ENCODE data around the gene FANK1. TPM values are rescaled to one million over a fixed set of nuclear protein-coding genes. Genes with fewer than 3 reads are reported as not detected.
"Not testable (repeated sequence)": the region's sequence is repeated elsewhere in the genome, so short reads cannot be mapped to it uniquely, and the experiment has no call there.

FANK1 gene
- total RNA-seq, 1 experiment from 2014 or later, result 1.4 TPM

- Histone ChIP-seq H3K27me3 (replicated peaks; ENCODE audit: insufficient read depth, low read depth, low read length, poor library complexity) (no peaks in the 10 kb centered on the region), H3K27ac (ENCODE audit: low read depth, low read length, poor library complexity, severe bottlenecking) (no peak overlapping the region), H3K36me3 (ENCODE audit: insufficient read depth, low read length, poor library complexity, severe bottlenecking) (no peaks in the 10 kb centered on the region), H3K9me3 (ENCODE audit: low read depth, low read length, poor library complexity, severe bottlenecking) (peaks cover 6% of the 10 kb centered on the region), H3K4me3 (ENCODE audit: low read depth, low read length, poor library complexity, severe bottlenecking) (no peak overlapping the region), H3K4me1 (ENCODE audit: insufficient read depth, low read length, poor library complexity, severe bottlenecking) (no peaks in the 10 kb centered on the region)
- POLR2A ChIA-PET (ENCODE audit: low non-redundant PET), result no interaction called here
- BruUV-seq (replicated peaks), result no TSS peak
- intact Hi-C loops (cut with micrococcal nuclease; ENCODE audit: unreplicated experiment), result no loop called here
- no peak for DNase-seq (ENCODE audit: low spot score)
- CTCF ChIA-PET, result no interaction called here
- no peak for TF ChIP-seq CTCF (conservative IDR thresholded peaks at IDR 0.05; ENCODE audit: low read depth, low read length)
- no peak for TF ChIP-seq EZH2 (IDR thresholded peaks at IDR 0.05; ENCODE audit: borderline replicate concordance, low read depth, low read length, poor library complexity, severe bottlenecking)
Measured at GRCh38 chr10:125886914-125887512, 9.4 kb upstream of the FANK1 start.

GRCh38 chr10:125889441-125889840, 6.9 kb upstream of the FANK1 start:
- DNase-seq (ENCODE audit: low spot score); CTCF ChIA-PET; H3K4me3 ChIP-seq (ENCODE audit: low read depth, low read length, poor library complexity, severe bottlenecking); H3K36me3 ChIP-seq (ENCODE audit: insufficient read depth, low read length, poor library complexity, severe bottlenecking); POLR2A ChIA-PET (ENCODE audit: low non-redundant PET); H3K27me3 ChIP-seq (replicated peaks; ENCODE audit: insufficient read depth, low read depth, low read length, poor library complexity); intact Hi-C loops (cut with micrococcal nuclease; ENCODE audit: unreplicated experiment); H3K9me3 ChIP-seq (ENCODE audit: low read depth, low read length, poor library complexity, severe bottlenecking); H3K4me1 ChIP-seq (ENCODE audit: insufficient read depth, low read length, poor library complexity, severe bottlenecking); BruUV-seq (replicated peaks); H3K27ac ChIP-seq (ENCODE audit: low read depth, low read length, poor library complexity, severe bottlenecking): not testable (repeated sequence)

GRCh38 chr10:125892402-125892801, 4.0 kb upstream of the FANK1 start:
- CTCF ChIA-PET; H3K27ac ChIP-seq (ENCODE audit: low read depth, low read length, poor library complexity, severe bottlenecking); H3K4me1 ChIP-seq (ENCODE audit: insufficient read depth, low read length, poor library complexity, severe bottlenecking); BruUV-seq (replicated peaks); H3K9me3 ChIP-seq (ENCODE audit: low read depth, low read length, poor library complexity, severe bottlenecking); POLR2A ChIA-PET (ENCODE audit: low non-redundant PET); H3K36me3 ChIP-seq (ENCODE audit: insufficient read depth, low read length, poor library complexity, severe bottlenecking); intact Hi-C loops (cut with micrococcal nuclease; ENCODE audit: unreplicated experiment); H3K27me3 ChIP-seq (replicated peaks; ENCODE audit: insufficient read depth, low read depth, low read length, poor library complexity); DNase-seq (ENCODE audit: low spot score); H3K4me3 ChIP-seq (ENCODE audit: low read depth, low read length, poor library complexity, severe bottlenecking): not testable (repeated sequence)

GRCh38 chr10:125894176-125894575, 2.2 kb upstream of the FANK1 start:
- BruUV-seq (replicated peaks); DNase-seq (ENCODE audit: low spot score); H3K27ac ChIP-seq (ENCODE audit: low read depth, low read length, poor library complexity, severe bottlenecking); H3K27me3 ChIP-seq (replicated peaks; ENCODE audit: insufficient read depth, low read depth, low read length, poor library complexity); POLR2A ChIA-PET (ENCODE audit: low non-redundant PET); H3K9me3 ChIP-seq (ENCODE audit: low read depth, low read length, poor library complexity, severe bottlenecking); H3K36me3 ChIP-seq (ENCODE audit: insufficient read depth, low read length, poor library complexity, severe bottlenecking); H3K4me1 ChIP-seq (ENCODE audit: insufficient read depth, low read length, poor library complexity, severe bottlenecking); intact Hi-C loops (cut with micrococcal nuclease; ENCODE audit: unreplicated experiment); H3K4me3 ChIP-seq (ENCODE audit: low read depth, low read length, poor library complexity, severe bottlenecking); CTCF ChIA-PET: not testable (repeated sequence)

- CTCF ChIA-PET; intact Hi-C loops (cut with micrococcal nuclease; ENCODE audit: unreplicated experiment); H3K27me3 ChIP-seq (replicated peaks; ENCODE audit: insufficient read depth, low read depth, low read length, poor library complexity); H3K36me3 ChIP-seq (ENCODE audit: insufficient read depth, low read length, poor library complexity, severe bottlenecking); H3K9me3 ChIP-seq (ENCODE audit: low read depth, low read length, poor library complexity, severe bottlenecking); POLR2A ChIA-PET (ENCODE audit: low non-redundant PET); H3K4me1 ChIP-seq (ENCODE audit: insufficient read depth, low read length, poor library complexity, severe bottlenecking): not testable (repeated sequence)
- Histone ChIP-seq H3K4me3 (ENCODE audit: low read depth, low read length, poor library complexity, severe bottlenecking) (peak overlapping the region; percentile 65), H3K27ac (ENCODE audit: low read depth, low read length, poor library complexity, severe bottlenecking) (peak overlapping the region; percentile 75)
- TSS peak; percentile 62 for BruUV-seq (replicated peaks)
- DNase-seq (ENCODE audit: low spot score), result peak; percentile 87
Measured at GRCh38 chr10:125895130-125896087, 955 bp upstream of the FANK1 start.

- H3K4me1 ChIP-seq (ENCODE audit: insufficient read depth, low read length, poor library complexity, severe bottlenecking); POLR2A ChIA-PET (ENCODE audit: low non-redundant PET); H3K36me3 ChIP-seq (ENCODE audit: insufficient read depth, low read length, poor library complexity, severe bottlenecking); DNase-seq (ENCODE audit: low spot score); CTCF ChIA-PET; intact Hi-C loops (cut with micrococcal nuclease; ENCODE audit: unreplicated experiment); H3K9me3 ChIP-seq (ENCODE audit: low read depth, low read length, poor library complexity, severe bottlenecking); H3K27ac ChIP-seq (ENCODE audit: low read depth, low read length, poor library complexity, severe bottlenecking); H3K27me3 ChIP-seq (replicated peaks; ENCODE audit: insufficient read depth, low read depth, low read length, poor library complexity): not testable (repeated sequence)
- H3K4me3 ChIP-seq (ENCODE audit: low read depth, low read length, poor library complexity, severe bottlenecking), result peak overlapping the region; percentile 65
- BruUV-seq (replicated peaks), result TSS peak; percentile 41
Measured at GRCh38 chr10:125897317-125897716, 953 bp downstream of the FANK1 start.
